PFSK-1 (cell line): ENCODE results near the gene ETV7.

Source experiments
- FOXP2 ChIP-seq: optimal IDR thresholded peaks from 2 replicates; pipeline ENCODE3; 2011; ENCODE audit warnings: borderline replicate concordance, control low read depth, inconsistent platforms; ENCODE audit not compliant: insufficient read depth; ENCODE audit errors: extremely low read length, extremely low read depth
- POLR2AphosphoS5 ChIP-seq: IDR thresholded peaks from 2 replicates; pipeline ENCODE4 v1.6.1; 2012; ENCODE audit warnings: low read depth, mild to moderate bottlenecking, control low read depth, low read length, moderate library complexity
- SIN3A ChIP-seq: IDR thresholded peaks from 2 replicates; pipeline ENCODE4 v1.6.1; 2012; ENCODE audit warnings: mild to moderate bottlenecking, low read length, moderate library complexity, borderline replicate concordance; ENCODE audit not compliant: insufficient read depth
- TAF1 ChIP-seq: IDR thresholded peaks from 2 replicates; pipeline ENCODE4 v1.6.1; 2012; ENCODE audit warnings: low read length, control low read depth, borderline replicate concordance; ENCODE audit not compliant: insufficient read depth
- TF ChIP-seq, protein P1 (sequence below), 2 experiments: IDR thresholded peaks; 2 replicates each; pipeline versions ENCODE4 v1.6.1 to v1.8.0; 2011 to 2012; ENCODE audit warnings: low read depth in 2 of 2, low read length in 2 of 2, control low read depth in 1 of 2, inconsistent platforms in 1 of 2, mild to moderate bottlenecking in 1 of 2, moderate library complexity in 1 of 2; ENCODE audit not compliant: insufficient read depth in 1 of 2

The ETV7 gene

DNA sequence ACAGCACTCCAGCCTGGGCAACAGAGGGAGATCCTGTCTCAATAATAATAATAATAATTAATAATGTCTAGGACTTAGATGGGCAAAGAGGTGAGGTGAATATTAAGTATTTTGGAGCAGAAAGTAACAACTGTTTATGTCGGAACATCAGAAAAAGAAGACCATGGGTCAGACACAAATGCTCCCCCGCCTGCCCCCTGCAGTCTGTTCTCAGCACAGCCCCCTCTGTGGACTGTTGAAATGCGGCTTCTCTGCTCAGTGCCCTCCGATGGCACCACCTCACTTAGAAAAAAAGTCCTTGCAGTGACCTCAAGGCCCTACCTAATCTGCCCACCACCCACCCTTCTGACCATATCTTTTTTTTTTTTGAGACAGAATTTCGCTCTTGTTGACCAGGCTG lies 5.2 kb upstream of the ETV7 start:
- TF ChIP-seq, protein P1, sequence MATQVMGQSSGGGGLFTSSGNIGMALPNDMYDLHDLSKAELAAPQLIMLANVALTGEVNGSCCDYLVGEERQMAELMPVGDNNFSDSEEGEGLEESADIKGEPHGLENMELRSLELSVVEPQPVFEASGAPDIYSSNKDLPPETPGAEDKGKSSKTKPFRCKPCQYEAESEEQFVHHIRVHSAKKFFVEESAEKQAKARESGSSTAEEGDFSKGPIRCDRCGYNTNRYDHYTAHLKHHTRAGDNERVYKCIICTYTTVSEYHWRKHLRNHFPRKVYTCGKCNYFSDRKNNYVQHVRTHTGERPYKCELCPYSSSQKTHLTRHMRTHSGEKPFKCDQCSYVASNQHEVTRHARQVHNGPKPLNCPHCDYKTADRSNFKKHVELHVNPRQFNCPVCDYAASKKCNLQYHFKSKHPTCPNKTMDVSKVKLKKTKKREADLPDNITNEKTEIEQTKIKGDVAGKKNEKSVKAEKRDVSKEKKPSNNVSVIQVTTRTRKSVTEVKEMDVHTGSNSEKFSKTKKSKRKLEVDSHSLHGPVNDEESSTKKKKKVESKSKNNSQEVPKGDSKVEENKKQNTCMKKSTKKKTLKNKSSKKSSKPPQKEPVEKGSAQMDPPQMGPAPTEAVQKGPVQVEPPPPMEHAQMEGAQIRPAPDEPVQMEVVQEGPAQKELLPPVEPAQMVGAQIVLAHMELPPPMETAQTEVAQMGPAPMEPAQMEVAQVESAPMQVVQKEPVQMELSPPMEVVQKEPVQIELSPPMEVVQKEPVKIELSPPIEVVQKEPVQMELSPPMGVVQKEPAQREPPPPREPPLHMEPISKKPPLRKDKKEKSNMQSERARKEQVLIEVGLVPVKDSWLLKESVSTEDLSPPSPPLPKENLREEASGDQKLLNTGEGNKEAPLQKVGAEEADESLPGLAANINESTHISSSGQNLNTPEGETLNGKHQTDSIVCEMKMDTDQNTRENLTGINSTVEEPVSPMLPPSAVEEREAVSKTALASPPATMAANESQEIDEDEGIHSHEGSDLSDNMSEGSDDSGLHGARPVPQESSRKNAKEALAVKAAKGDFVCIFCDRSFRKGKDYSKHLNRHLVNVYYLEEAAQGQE (IDR thresholded peaks at IDR 0.05; ENCODE audit: insufficient read depth in 1 of 2, low read depth in 2 of 2, low read length in 2 of 2) = no peak
- TF ChIP-seq FOXP2 = no peak
- TF ChIP-seq POLR2AphosphoS5 = no peak
- no peak for TF ChIP-seq TAF1
- TF ChIP-seq SIN3A = no peak

DNA sequence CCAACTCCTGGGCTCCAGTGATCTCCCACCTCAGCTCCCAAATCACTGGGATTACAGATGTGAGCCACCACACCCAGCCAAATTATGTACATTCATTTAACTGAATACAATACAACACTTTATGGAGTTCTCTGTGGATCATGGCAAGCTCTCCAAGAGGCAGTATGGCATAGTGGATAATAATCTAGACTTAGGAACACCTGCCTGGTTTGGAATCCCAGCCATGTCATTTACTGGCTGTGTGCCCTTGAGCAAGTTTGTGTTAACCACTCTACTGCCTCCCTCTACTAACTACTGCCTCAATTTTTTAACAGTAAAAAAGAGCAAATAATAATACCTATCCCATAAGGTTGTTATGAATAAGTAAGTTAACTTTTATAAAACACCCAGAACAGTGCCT lies 1.9 kb upstream of the ETV7 start:
- TF ChIP-seq POLR2AphosphoS5 (no peak), SIN3A (no peak), TAF1 (no peak)
- TF ChIP-seq, protein P1 (IDR thresholded peaks at IDR 0.05; ENCODE audit: insufficient read depth in 1 of 2, low read depth in 2 of 2, low read length in 2 of 2) = no peak

DNA sequence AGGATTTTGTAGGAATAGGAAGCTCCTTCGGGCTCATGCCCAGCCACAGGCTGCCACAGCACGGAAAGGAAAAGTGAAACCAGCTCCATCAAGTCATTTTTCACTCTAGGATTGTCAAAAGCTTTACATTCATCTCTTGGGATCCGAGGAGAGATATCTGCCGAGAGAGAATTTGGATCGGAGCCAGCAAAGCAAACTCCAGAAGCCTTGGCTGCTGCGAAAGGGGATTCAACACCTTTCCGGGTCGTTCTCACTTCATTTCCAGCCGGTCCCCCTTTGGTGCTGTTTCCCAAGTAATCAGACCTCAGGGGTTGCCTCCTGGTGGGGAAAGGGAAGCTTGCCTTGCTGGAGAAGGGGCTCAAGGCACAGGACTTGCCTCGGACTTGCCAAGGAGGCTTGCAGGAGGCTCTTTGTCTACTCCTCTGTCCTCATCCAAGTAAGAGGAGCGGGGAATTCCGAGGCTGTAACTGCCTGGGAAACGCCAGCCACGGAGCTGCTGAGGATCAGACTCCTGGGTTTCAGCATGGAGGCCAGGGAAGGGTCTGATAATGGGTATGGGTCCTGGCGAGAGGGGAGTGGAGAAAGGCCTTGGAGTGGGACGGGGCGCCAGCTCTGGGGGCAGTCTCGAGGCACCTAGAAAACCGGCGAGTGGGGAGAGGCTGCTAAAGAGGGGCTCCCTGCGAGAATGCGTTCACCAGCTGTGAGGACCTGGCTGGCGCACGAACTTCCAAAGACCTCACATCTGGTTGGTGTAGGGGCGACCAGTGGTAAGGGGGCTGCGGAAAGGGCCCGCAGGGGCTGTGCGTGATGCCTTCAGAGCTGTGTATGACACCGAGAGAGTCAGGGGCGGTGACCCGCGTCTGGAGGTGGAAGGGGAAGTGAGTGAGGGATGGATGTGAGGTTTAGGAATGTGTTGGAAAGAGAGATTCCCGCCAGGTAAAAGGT lies 702 bp downstream of the ETV7 start:
- TF ChIP-seq POLR2AphosphoS5 = no peak
- TF ChIP-seq SIN3A = no peak
- no peak for TF ChIP-seq FOXP2
- TF ChIP-seq TAF1 = no peak
- TF ChIP-seq, protein P1 (IDR thresholded peaks at IDR 0.05; ENCODE audit: insufficient read depth in 1 of 2, low read depth in 2 of 2, low read length in 2 of 2) = no peak

DNA sequence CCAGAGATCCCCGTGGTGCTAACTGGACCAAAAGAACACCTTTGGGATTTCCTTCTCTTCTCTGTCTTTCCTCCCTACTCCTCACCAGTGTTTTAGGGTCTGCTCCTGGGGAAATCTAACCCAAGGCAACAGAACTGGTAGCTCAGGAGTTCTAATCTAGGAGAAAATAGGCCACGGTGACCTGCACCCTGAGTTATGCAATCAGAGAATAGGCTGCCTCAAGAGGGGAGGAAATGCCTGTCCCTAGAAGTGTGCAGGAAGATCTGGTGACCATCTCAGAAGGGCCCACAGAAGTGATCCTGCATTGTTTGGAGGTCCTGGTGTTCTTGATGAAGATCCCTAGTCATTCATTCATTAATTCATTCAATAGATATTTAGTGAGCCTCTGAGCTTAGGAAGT lies 3.4 kb downstream of the ETV7 start:
- TF ChIP-seq TAF1 = no peak
- TF ChIP-seq FOXP2 = no peak
- TF ChIP-seq POLR2AphosphoS5 = no peak

DNA sequence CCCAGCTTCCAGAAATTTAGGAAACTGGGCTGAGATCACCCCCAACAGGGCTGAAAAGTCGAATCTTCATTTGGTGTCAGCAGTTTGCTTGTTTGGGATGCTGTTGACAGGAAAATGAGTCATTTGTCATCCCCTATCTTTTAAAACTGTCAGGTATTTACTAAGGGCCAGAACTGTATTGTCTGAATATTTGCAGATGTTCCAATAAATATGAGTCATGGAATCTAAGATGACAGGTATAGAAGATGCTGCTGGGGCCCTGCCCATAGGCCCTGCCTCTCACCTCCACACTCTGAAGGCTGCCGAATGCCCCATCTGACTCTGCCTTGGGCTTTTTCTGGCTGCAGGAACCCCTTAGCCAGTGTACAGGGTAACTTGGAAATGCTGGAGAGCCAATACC lies 3.9 kb downstream of the ETV7 start:
- TF ChIP-seq, protein P1 (IDR thresholded peaks at IDR 0.05; ENCODE audit: insufficient read depth in 1 of 2, low read depth in 2 of 2, low read length in 2 of 2) = no peak
- no peak for TF ChIP-seq FOXP2
- no peak for TF ChIP-seq POLR2AphosphoS5
- TF ChIP-seq TAF1 = no peak
- TF ChIP-seq SIN3A = no peak
